HEK293 (cell line): ENCODE measurements around the gene SYCE1.

Experiments used
- CTCF ChIA-PET: fragments of 350-600 bp; formaldehyde crosslinking; extraction: SDS; loops from one replicate; lab custom pipeline; 2021; ENCODE audit warnings: antibody characterized with exemption; lab: Yijun Ruan, JAX
- POLR2A ChIA-PET: fragments of 300-600 bp; formaldehyde crosslinking; extraction: SDS; loops from one replicate; lab custom pipeline; 2020; ENCODE audit warnings: antibody characterized with exemption, inconsistent platforms; lab: Yijun Ruan, JAX
- H3K27ac ChIP-seq: fragments of 200-500 bp; sonication (Bioruptor generic); 2 replicates; pipeline ENCODE4 v1.5.1; 2014; ENCODE audit warnings: low read depth, low read length, control low read depth, inconsistent platforms; ENCODE audit errors: extremely low read depth
- H3K36me3 ChIP-seq, 2 experiments: fragments of 200-500 bp in 1 of 2; sonication (Bioruptor generic) in 1 of 2; 1 replicate in 1 of 2; 2 replicates in 1 of 2; pipeline ENCODE4 v1.5.1; 2014 to 2017; ENCODE audit warnings: inconsistent platforms in 2 of 2, low read length in 2 of 2; ENCODE audit not compliant: control insufficient read depth in 2 of 2, insufficient read depth in 1 of 2
- H3K4me1 ChIP-seq: fragments of 200-500 bp; sonication (Bioruptor generic); 2 replicates; pipeline ENCODE4 v1.5.1; 2014; ENCODE audit warnings: mild to moderate bottlenecking, low read length, inconsistent platforms; ENCODE audit not compliant: control insufficient read depth, insufficient read depth
- H3K4me3 ChIP-seq: 2 replicates; pipeline ENCODE4 v1.5.1; 2011; ENCODE audit warnings: low read depth, mild to moderate bottlenecking, control low read depth, low read length, moderate library complexity
- H3K9me3 ChIP-seq: fragments of 200-500 bp; sonication (Bioruptor generic); 2 replicates; pipeline ENCODE4 v1.5.1; 2014; ENCODE audit warnings: low read depth, low read length, inconsistent platforms; ENCODE audit not compliant: control insufficient read depth, insufficient read depth
- AEBP2 ChIP-seq: fragments of 450-650 bp; formaldehyde crosslinking; IDR thresholded peaks from 2 replicates; pipeline ENCODE4 v1.5.1; 2016; ENCODE audit warnings: missing biosample characterization, missing genetic modification characterization, borderline replicate concordance
- ELK4 ChIP-seq: IDR thresholded peaks from 2 replicates; pipeline ENCODE4 v1.6.1; 2011; ENCODE audit warnings: mild to moderate bottlenecking, low read depth, low read length, borderline replicate concordance
- GLIS1 ChIP-seq: fragments of 450-650 bp; formaldehyde crosslinking; IDR thresholded peaks from 2 replicates; pipeline ENCODE4 v1.5.1; 2016; ENCODE audit warnings: missing biosample characterization, missing genetic modification characterization
- GLIS2 ChIP-seq: fragments of 450-650 bp; formaldehyde crosslinking; IDR thresholded peaks from 2 replicates; pipeline ENCODE4 v1.5.1; 2016; ENCODE audit warnings: missing biosample characterization, missing genetic modification characterization
- PRDM1 ChIP-seq: fragments of 450-650 bp; formaldehyde crosslinking; IDR thresholded peaks from 2 replicates; pipeline ENCODE4; 2016; ENCODE audit warnings: missing biosample characterization, missing genetic modification characterization
- SCRT2 ChIP-seq: fragments of 450-650 bp; formaldehyde crosslinking; IDR thresholded peaks from 2 replicates; pipeline ENCODE4 v1.5.1; 2016; ENCODE audit warnings: missing biosample characterization, missing genetic modification characterization
- ZBTB26 ChIP-seq: fragments of 450-650 bp; formaldehyde crosslinking; optimal IDR thresholded peaks from 2 replicates; pipeline ENCODE3; 2016; ENCODE audit warnings: missing biosample characterization, mild to moderate bottlenecking, missing genetic modification characterization
- ZNF148 ChIP-seq: fragments of 450-650 bp; formaldehyde crosslinking; IDR thresholded peaks from 2 replicates; pipeline ENCODE4 v1.5.0; 2017; ENCODE audit warnings: missing biosample characterization, missing genetic modification characterization, borderline replicate concordance
- ZNF211 ChIP-seq: fragments of 450-650 bp; formaldehyde crosslinking; IDR thresholded peaks from 2 replicates; pipeline ENCODE4 v1.5.1; 2016; ENCODE audit warnings: low read depth, missing biosample characterization, missing genetic modification characterization
- ZNF311 ChIP-seq: fragments of 450-650 bp; formaldehyde crosslinking; IDR thresholded peaks from 2 replicates; pipeline ENCODE4 v1.5.1; 2017; ENCODE audit warnings: missing biosample characterization, missing genetic modification characterization, borderline replicate concordance
- ZNF324 ChIP-seq: fragments of 450-650 bp; formaldehyde crosslinking; IDR thresholded peaks from 2 replicates; pipeline ENCODE4 v1.5.1; 2016; ENCODE audit warnings: missing biosample characterization, missing genetic modification characterization
- ZNF354C ChIP-seq: fragments of 450-650 bp; formaldehyde crosslinking; IDR thresholded peaks from 2 replicates; pipeline ENCODE4 v1.5.1; 2016; ENCODE audit warnings: missing biosample characterization, missing genetic modification characterization, low read depth, borderline replicate concordance
- ZNF391 ChIP-seq: fragments of 450-650 bp; formaldehyde crosslinking; IDR thresholded peaks from 2 replicates; pipeline ENCODE4 v1.5.1; 2016; ENCODE audit warnings: low read depth, missing biosample characterization, missing genetic modification characterization, borderline replicate concordance
- ZNF398 ChIP-seq: fragments of 450-650 bp; formaldehyde crosslinking; IDR thresholded peaks from 2 replicates; pipeline ENCODE4 v1.5.1; 2017; ENCODE audit warnings: missing biosample characterization, missing genetic modification characterization
- ZNF426 ChIP-seq: fragments of 450-650 bp; formaldehyde crosslinking; IDR thresholded peaks from 2 replicates; pipeline ENCODE4 v1.5.1; 2017; ENCODE audit warnings: missing biosample characterization, missing genetic modification characterization, mild to moderate bottlenecking, inconsistent platforms, moderate library complexity
- ZNF449 ChIP-seq: fragments of 450-650 bp; formaldehyde crosslinking; IDR thresholded peaks from 2 replicates; pipeline ENCODE4 v1.5.1; 2017; ENCODE audit warnings: missing biosample characterization, mild to moderate bottlenecking, missing genetic modification characterization, moderate library complexity
- ZNF48 ChIP-seq: fragments of 450-650 bp; formaldehyde crosslinking; IDR thresholded peaks from 2 replicates; pipeline ENCODE4 v1.5.1; 2016; ENCODE audit warnings: missing biosample characterization, missing genetic modification characterization
- ZNF548 ChIP-seq: fragments of 450-650 bp; formaldehyde crosslinking; IDR thresholded peaks from 2 replicates; pipeline ENCODE4 v1.5.1; 2016; ENCODE audit warnings: missing biosample characterization, missing genetic modification characterization
- ZNF596 ChIP-seq: fragments of 450-650 bp; IDR thresholded peaks from 2 replicates; pipeline ENCODE4 v1.5.0; 2018; ENCODE audit warnings: missing biosample characterization, mild to moderate bottlenecking, missing genetic modification characterization, moderate library complexity
- ZNF600 ChIP-seq: fragments of 450-650 bp; formaldehyde crosslinking; IDR thresholded peaks from 2 replicates; pipeline ENCODE4 v1.5.1; 2016; ENCODE audit warnings: missing biosample characterization, missing genetic modification characterization
- ZNF621 ChIP-seq: fragments of 450-650 bp; formaldehyde crosslinking; IDR thresholded peaks from 2 replicates; pipeline ENCODE4 v1.5.1; 2017; ENCODE audit warnings: missing biosample characterization, missing genetic modification characterization
- ZNF658 ChIP-seq: fragments of 450-650 bp; formaldehyde crosslinking; IDR thresholded peaks from 2 replicates; pipeline ENCODE4; 2016; ENCODE audit warnings: missing biosample characterization, missing genetic modification characterization
- ZNF664 ChIP-seq: fragments of 450-650 bp; formaldehyde crosslinking; IDR thresholded peaks from 2 replicates; pipeline ENCODE4 v1.5.1; 2016; ENCODE audit warnings: missing biosample characterization, missing genetic modification characterization

Gene SYCE1

GRCh38 chr10:133530506-133530905 is 34.9 kb downstream of the SYCE1 start:
- CTCF ChIA-PET: interaction anchor here (0.8 to 0.9 kb wide), 2 partner anchors 10 to 14 kb away, joined by 3 read pairs; no protein-coding TSS in a partner anchor
- TF ChIP-seq ZNF658 (tag by site-specific recombination) (no peak), ZNF398 (tag by site-specific recombination) (no peak), ZNF354C (tag by site-specific recombination) (no peak), PRDM1 (tag by site-specific recombination) (no peak), ZNF324 (no peak), SCRT2 (no peak), ZNF148 (tag by site-specific recombination) (no peak), ZNF426 (tag by site-specific recombination) (no peak), ZNF596 (tag by site-specific recombination) (no peak), GLIS1 (tag by site-specific recombination) (no peak), ZNF211 (tag by site-specific recombination) (no peak), GLIS2 (no peak), ZNF664 (tag by site-specific recombination) (no peak), ELK4 (no peak), ZNF48 (tag by site-specific recombination) (no peak), ZNF600 (tag by site-specific recombination) (no peak)
- H3K4me3 ChIP-seq: no peak overlapping the region
- POLR2A ChIA-PET: no interaction called here
- no peak overlapping the region for H3K27ac ChIP-seq
- no peaks in the 10 kb centered on the region for H3K9me3 ChIP-seq
- no peaks in the 10 kb centered on the region for H3K36me3 ChIP-seq
- H3K4me1 ChIP-seq: no peaks in the 10 kb centered on the region

GRCh38 chr10:133529576-133529946 is 35.8 kb downstream of the SYCE1 start:
- ChIA-PET CTCF (interaction anchor here (0.7 to 1.0 kb wide), 3 partner anchors 10 to 200 kb away, joined by 3 to 5 read pairs (median 3); no protein-coding TSS in a partner anchor), POLR2A (no interaction called here)
- H3K4me3 ChIP-seq: no peak overlapping the region
- TF ChIP-seq ZNF391 (tag by site-specific recombination) (no peak), ZBTB26 (no peak), ZNF311 (tag by site-specific recombination) (no peak), ZNF398 (tag by site-specific recombination) (no peak), ZNF449 (no peak), ZNF548 (tag by site-specific recombination) (no peak), ZNF621 (tag by site-specific recombination) (no peak), AEBP2 (tag by site-specific recombination) (no peak)

More at GRCh38 chr10:133529576-133529946, 35.8 kb downstream of the SYCE1 start:
- H3K9me3 ChIP-seq: no peaks in the 10 kb centered on the region
- no peaks in the 10 kb centered on the region for H3K4me1 ChIP-seq
- no peak overlapping the region for H3K27ac ChIP-seq
- H3K36me3 ChIP-seq: no peaks in the 10 kb centered on the region
